ENCODE data around the gene INSIG1.

INSIG1 gene

GRCh38 chr7:155300641-155301452 lies 3.2 kb downstream of the INSIG1 start:
- DNase-seq (ENCODE audit: low read depth in 1 of 2, low spot score in 1 of 2) = no peak

GRCh38 chr7:155303039-155303593 lies 5.4 kb downstream of the INSIG1 start:
- DNase-seq (ENCODE audit: low read depth in 1 of 2, low spot score in 1 of 2) = no peak

- DNase-seq (ENCODE audit: low read depth in 1 of 2, low spot score in 1 of 2) = no peak
Observed at GRCh38 chr7:155303897-155304296, 6.2 kb downstream of the INSIG1 start.

- no peak for DNase-seq (ENCODE audit: low read depth in 1 of 2, low spot score in 1 of 2)
Observed at GRCh38 chr7:155305231-155305904, 7.7 kb downstream of the INSIG1 start.

- no peak for DNase-seq (ENCODE audit: low read depth in 1 of 2, low spot score in 1 of 2)
Observed at GRCh38 chr7:155306673-155307470, 9.2 kb downstream of the INSIG1 start.

GRCh38 chr7:155308330-155309020 lies 10.8 kb downstream of the INSIG1 start:
- DNase-seq (ENCODE audit: low read depth in 1 of 2, low spot score in 1 of 2) = no peak

GRCh38 chr7:155309021-155309338 lies 11.3 kb downstream of the INSIG1 start:
- DNase-seq (ENCODE audit: low read depth in 1 of 2, low spot score in 1 of 2) = no peak

GRCh38 chr7:155310425-155311114 lies 12.9 kb downstream of the INSIG1 start:
- no peak for DNase-seq (ENCODE audit: low read depth in 1 of 2, low spot score in 1 of 2)

- no peak for DNase-seq (ENCODE audit: low read depth in 1 of 2, low spot score in 1 of 2)
Observed at GRCh38 chr7:155311826-155312537, 14.3 kb downstream of the INSIG1 start.

- no peak for DNase-seq (ENCODE audit: low read depth in 1 of 2, low spot score in 1 of 2)
Observed at GRCh38 chr7:155312633-155313032, 15.0 kb downstream of the INSIG1 start.

GRCh38 chr7:155313096-155313495 lies 15.4 kb downstream of the INSIG1 start:
- DNase-seq (ENCODE audit: low read depth in 1 of 2, low spot score in 1 of 2) = no peak

- no peak for DNase-seq (ENCODE audit: low read depth in 1 of 2, low spot score in 1 of 2)
Observed at GRCh38 chr7:155315977-155316376, 18.3 kb downstream of the INSIG1 start.

GRCh38 chr7:155316427-155317113 lies 18.9 kb downstream of the INSIG1 start:
- DNase-seq (ENCODE audit: low read depth in 1 of 2, low spot score in 1 of 2) = no peak

GRCh38 chr7:155317114-155317434 lies 19.4 kb downstream of the INSIG1 start:
- DNase-seq (ENCODE audit: low read depth in 1 of 2, low spot score in 1 of 2) = no peak

GRCh38 chr7:155318245-155318644 lies 20.6 kb downstream of the INSIG1 start:
- no peak for DNase-seq (ENCODE audit: low read depth in 1 of 2, low spot score in 1 of 2)

GRCh38 chr7:155322530-155322929 lies 24.9 kb downstream of the INSIG1 start:
- no peak for DNase-seq (ENCODE audit: low read depth in 1 of 2, low spot score in 1 of 2)

GRCh38 chr7:155323001-155323638 lies 25.4 kb downstream of the INSIG1 start:
- no peak for DNase-seq (ENCODE audit: low read depth in 1 of 2, low spot score in 1 of 2)

GRCh38 chr7:155324012-155324917 lies 26.6 kb downstream of the INSIG1 start:
- DNase-seq (ENCODE audit: low read depth in 1 of 2, low spot score in 1 of 2) = no peak

Measured in activated CD4-positive, alpha-beta T cell treated with anti-CD3 and anti-CD28 coated beads, Interleukin-2, amount 50 U/mL, for 24 hours (primary cell).